PC-9 (cell line): ENCODE measurements around the gene IDH3G.

Experiments used
- CTCF ChIP-seq: fragments of 200-600 bp; sonication (generic); conservative IDR thresholded peaks from 2 replicates; pipeline ENCODE4 v1.6.1; 2017; ENCODE audit warnings: mixed run types, antibody characterized with exemption, mild to moderate bottlenecking, moderate library complexity
- EZH2 ChIP-seq: fragments of 200-600 bp; sonication (generic); IDR thresholded peaks from 2 replicates; pipeline ENCODE4 v1.8.0; 2017; ENCODE audit warnings: antibody characterized with exemption, low read depth

GRCh38 chrX:153766871-153767673 lies 27.1 kb downstream of the IDH3G start:
- TF ChIP-seq CTCF, result no peak
- no peak for TF ChIP-seq EZH2
